Measurements from ENCODE around the gene AHSA1.

Gene AHSA1

GRCh38 chr14:77478796-77479195 lies 20.9 kb downstream of the AHSA1 start:
- H3K9me3 ChIP-seq (ENCODE audit: insufficient read depth, low read depth, low read length), result no peaks in the 10 kb centered on the region
- no peak overlapping the region for H3K4me3 ChIP-seq (ENCODE audit: low read length, poor library complexity, severe bottlenecking)
- no peaks in the 10 kb centered on the region for H3F3A ChIP-seq (ENCODE audit: low read depth)
- no peaks in the 10 kb centered on the region for H3K79me2 ChIP-seq (ENCODE audit: insufficient read depth, low read length)
- H3K27me3 ChIP-seq (ENCODE audit: insufficient read depth, low read length, poor library complexity, severe bottlenecking), result no peaks in the 10 kb centered on the region
- no peak overlapping the region for H3K4me2 ChIP-seq (ENCODE audit: low read depth, low read length, poor library complexity, severe bottlenecking)
- H2AFZ ChIP-seq (ENCODE audit: low read length), result no peak overlapping the region
- no peak for TF ChIP-seq EZH2phosphoT487 (IDR thresholded peaks at IDR 0.05; ENCODE audit: borderline replicate concordance)
- TF ChIP-seq, protein P1, sequence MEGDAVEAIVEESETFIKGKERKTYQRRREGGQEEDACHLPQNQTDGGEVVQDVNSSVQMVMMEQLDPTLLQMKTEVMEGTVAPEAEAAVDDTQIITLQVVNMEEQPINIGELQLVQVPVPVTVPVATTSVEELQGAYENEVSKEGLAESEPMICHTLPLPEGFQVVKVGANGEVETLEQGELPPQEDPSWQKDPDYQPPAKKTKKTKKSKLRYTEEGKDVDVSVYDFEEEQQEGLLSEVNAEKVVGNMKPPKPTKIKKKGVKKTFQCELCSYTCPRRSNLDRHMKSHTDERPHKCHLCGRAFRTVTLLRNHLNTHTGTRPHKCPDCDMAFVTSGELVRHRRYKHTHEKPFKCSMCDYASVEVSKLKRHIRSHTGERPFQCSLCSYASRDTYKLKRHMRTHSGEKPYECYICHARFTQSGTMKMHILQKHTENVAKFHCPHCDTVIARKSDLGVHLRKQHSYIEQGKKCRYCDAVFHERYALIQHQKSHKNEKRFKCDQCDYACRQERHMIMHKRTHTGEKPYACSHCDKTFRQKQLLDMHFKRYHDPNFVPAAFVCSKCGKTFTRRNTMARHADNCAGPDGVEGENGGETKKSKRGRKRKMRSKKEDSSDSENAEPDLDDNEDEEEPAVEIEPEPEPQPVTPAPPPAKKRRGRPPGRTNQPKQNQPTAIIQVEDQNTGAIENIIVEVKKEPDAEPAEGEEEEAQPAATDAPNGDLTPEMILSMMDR (conservative IDR thresholded peaks at IDR 0.05; ENCODE audit: low read length), result no peak
- no peaks in the 10 kb centered on the region for H3K9me2 ChIP-seq (replicated peaks; ENCODE audit: low read depth, low read length)
- no peaks in the 10 kb centered on the region for H4K20me1 ChIP-seq (ENCODE audit: insufficient read depth, low read length, poor library complexity, severe bottlenecking)
- no peak overlapping the region for H3K9ac ChIP-seq (ENCODE audit: low read depth, low read length, poor library complexity, severe bottlenecking)
- no peaks in the 10 kb centered on the region for H3K4me1 ChIP-seq (ENCODE audit: insufficient read depth, low read length, poor library complexity, severe bottlenecking)
- no peaks in the 10 kb centered on the region for H3K36me3 ChIP-seq (ENCODE audit: insufficient read depth, low read length)

GRCh38 chr14:77482422-77482821 lies 24.5 kb downstream of the AHSA1 start:
- Histone ChIP-seq H3K9me2 (replicated peaks; ENCODE audit: low read depth, low read length) (no peaks in the 10 kb centered on the region), H3K27me3 (ENCODE audit: insufficient read depth, low read length, poor library complexity, severe bottlenecking) (no peaks in the 10 kb centered on the region), H3K79me2 (ENCODE audit: insufficient read depth, low read length) (no peaks in the 10 kb centered on the region), H2AFZ (ENCODE audit: low read length) (no peak overlapping the region), H3K9ac (ENCODE audit: low read depth, low read length, poor library complexity, severe bottlenecking) (no peak overlapping the region), H3K4me3 (ENCODE audit: low read length, poor library complexity, severe bottlenecking) (no peak overlapping the region), H4K20me1 (ENCODE audit: insufficient read depth, low read length, poor library complexity, severe bottlenecking) (no peaks in the 10 kb centered on the region), H3K9me3 (ENCODE audit: insufficient read depth, low read depth, low read length) (no peaks in the 10 kb centered on the region), H3K4me1 (ENCODE audit: insufficient read depth, low read length, poor library complexity, severe bottlenecking) (no peaks in the 10 kb centered on the region), H3K4me2 (ENCODE audit: low read depth, low read length, poor library complexity, severe bottlenecking) (no peak overlapping the region), H3K36me3 (ENCODE audit: insufficient read depth, low read length) (no peaks in the 10 kb centered on the region), H3F3A (ENCODE audit: low read depth) (no peaks in the 10 kb centered on the region)
- TF ChIP-seq EZH2phosphoT487 (IDR thresholded peaks at IDR 0.05; ENCODE audit: borderline replicate concordance), result no peak
- TF ChIP-seq, protein P1 (conservative IDR thresholded peaks at IDR 0.05; ENCODE audit: low read length), result no peak

DNA sequence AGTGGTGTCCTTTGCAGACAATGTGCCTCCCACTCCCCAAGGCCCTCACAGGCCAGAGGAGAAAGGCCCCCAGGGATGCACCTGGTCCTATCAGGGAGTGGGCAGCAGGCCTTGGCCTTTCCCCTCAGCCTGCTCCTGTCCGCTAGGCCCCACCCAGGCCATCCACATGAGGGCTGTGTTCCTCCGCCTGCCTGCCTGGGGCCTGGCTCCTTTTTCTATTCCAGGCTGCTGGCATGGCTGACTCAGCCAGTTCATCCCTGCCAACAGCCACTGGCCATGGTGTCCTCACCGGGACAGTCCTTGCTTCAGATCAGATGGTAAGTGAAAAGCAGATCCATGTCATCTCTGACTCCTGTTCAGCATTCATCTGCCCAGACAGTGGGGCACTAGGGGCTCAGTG lies 27.4 kb downstream of the AHSA1 start:
- H3K4me3 ChIP-seq (ENCODE audit: low read length, poor library complexity, severe bottlenecking), result no peak overlapping the region
- H3K79me2 ChIP-seq (ENCODE audit: insufficient read depth, low read length), result no peaks in the 10 kb centered on the region
- no peaks in the 10 kb centered on the region for H3K27me3 ChIP-seq (ENCODE audit: insufficient read depth, low read length, poor library complexity, severe bottlenecking)
- no peak overlapping the region for H3K4me2 ChIP-seq (ENCODE audit: low read depth, low read length, poor library complexity, severe bottlenecking)
- no peaks in the 10 kb centered on the region for H3K9me2 ChIP-seq (replicated peaks; ENCODE audit: low read depth, low read length)
- no peak overlapping the region for H2AFZ ChIP-seq (ENCODE audit: low read length)
- H3K36me3 ChIP-seq (ENCODE audit: insufficient read depth, low read length), result no peaks in the 10 kb centered on the region
- H3K4me1 ChIP-seq (ENCODE audit: insufficient read depth, low read length, poor library complexity, severe bottlenecking), result no peaks in the 10 kb centered on the region
- no peak for TF ChIP-seq EZH2phosphoT487 (IDR thresholded peaks at IDR 0.05; ENCODE audit: borderline replicate concordance)
- TF ChIP-seq, protein P1 (conservative IDR thresholded peaks at IDR 0.05; ENCODE audit: low read length), result no peak
- H3F3A ChIP-seq (ENCODE audit: low read depth), result no peaks in the 10 kb centered on the region
- no peak overlapping the region for H3K9ac ChIP-seq (ENCODE audit: low read depth, low read length, poor library complexity, severe bottlenecking)
- no peaks in the 10 kb centered on the region for H4K20me1 ChIP-seq (ENCODE audit: insufficient read depth, low read length, poor library complexity, severe bottlenecking)
- H3K9me3 ChIP-seq (ENCODE audit: insufficient read depth, low read depth, low read length), result no peaks in the 10 kb centered on the region
